ENCODE results near the gene OR51B6.

The OR51B6 gene

GRCh38 chr11:5398936-5399335 is 47.6 kb downstream of the OR51B6 start:
- CTCF ChIA-PET: interaction anchor here (1.2 kb wide), 1 partner anchor 275 kb away, joined by 3 read pairs; no protein-coding TSS in a partner anchor
- TF ChIP-seq GLIS1 (tag by site-specific recombination; IDR thresholded peaks at IDR 0.05): no peak
- Histone ChIP-seq H3K4me3 (ENCODE audit: low read depth, low read length) (no peak overlapping the region), H3K36me3 (ENCODE audit: control insufficient read depth in 2 of 2, insufficient read depth in 1 of 2, low read length in 2 of 2) (no peaks in the 10 kb centered on the region), H3K9me3 (ENCODE audit: control insufficient read depth, insufficient read depth, low read depth, low read length) (no peaks in the 10 kb centered on the region), H3K4me1 (ENCODE audit: control insufficient read depth, insufficient read depth, low read length) (no peaks in the 10 kb centered on the region), H3K27ac (ENCODE audit: extremely low read depth, low read depth, low read length) (no peak overlapping the region)
- POLR2A ChIA-PET: no interaction called here
